ENCODE data around the gene ARL8B. TPM values are rescaled to one million over a fixed set of nuclear protein-coding genes. Genes with fewer than 3 reads are reported as not detected.

ARL8B gene
- total RNA-seq, 3 donors from 2014 or later (not counting 1 experiment from before 2014, with no cell fraction given), result 43.3 to 52.7 (median 48.9) TPM

- no peak overlapping the region for H3K27ac ChIP-seq (ENCODE audit: low read length)
- H3K36me3 Mint-ChIP-seq, result no peaks in the 10 kb centered on the region
- no peaks in the 10 kb centered on the region for H3K27me3 ChIP-seq (ENCODE audit: control insufficient read depth, insufficient read depth, low read length)
- no peaks in the 10 kb centered on the region for H3K36me3 ChIP-seq (ENCODE audit: control insufficient read depth, insufficient read depth, low read length)
- intact Hi-C loops (cut with micrococcal nuclease), result loop anchor here (10.0 kb wide), 1 partner anchor 1954 kb away; the partner anchor contains the start of gene CRBN
- peaks cover 11% of the 10 kb centered on the region for H3K4me1 ChIP-seq (ENCODE audit: control insufficient read depth, insufficient read depth, low read length)
- H3K4me3 Mint-ChIP-seq, result no peak overlapping the region
- no peak for DNase-seq
- TF ChIP-seq, protein P1, sequence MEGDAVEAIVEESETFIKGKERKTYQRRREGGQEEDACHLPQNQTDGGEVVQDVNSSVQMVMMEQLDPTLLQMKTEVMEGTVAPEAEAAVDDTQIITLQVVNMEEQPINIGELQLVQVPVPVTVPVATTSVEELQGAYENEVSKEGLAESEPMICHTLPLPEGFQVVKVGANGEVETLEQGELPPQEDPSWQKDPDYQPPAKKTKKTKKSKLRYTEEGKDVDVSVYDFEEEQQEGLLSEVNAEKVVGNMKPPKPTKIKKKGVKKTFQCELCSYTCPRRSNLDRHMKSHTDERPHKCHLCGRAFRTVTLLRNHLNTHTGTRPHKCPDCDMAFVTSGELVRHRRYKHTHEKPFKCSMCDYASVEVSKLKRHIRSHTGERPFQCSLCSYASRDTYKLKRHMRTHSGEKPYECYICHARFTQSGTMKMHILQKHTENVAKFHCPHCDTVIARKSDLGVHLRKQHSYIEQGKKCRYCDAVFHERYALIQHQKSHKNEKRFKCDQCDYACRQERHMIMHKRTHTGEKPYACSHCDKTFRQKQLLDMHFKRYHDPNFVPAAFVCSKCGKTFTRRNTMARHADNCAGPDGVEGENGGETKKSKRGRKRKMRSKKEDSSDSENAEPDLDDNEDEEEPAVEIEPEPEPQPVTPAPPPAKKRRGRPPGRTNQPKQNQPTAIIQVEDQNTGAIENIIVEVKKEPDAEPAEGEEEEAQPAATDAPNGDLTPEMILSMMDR (IDR thresholded peaks at IDR 0.05), result no peak
- no peaks in the 10 kb centered on the region for H3K9me3 ChIP-seq (ENCODE audit: control insufficient read depth, insufficient read depth, low read length)
- no peak overlapping the region for H3K27ac Mint-ChIP-seq
- no peak overlapping the region for H3K4me3 ChIP-seq (ENCODE audit: low read length)
- ATAC-seq, result no peak
- H3K4me1 Mint-ChIP-seq, result peaks cover 55 to 66% of the 10 kb centered on the region in 2 donors
- no peaks in the 10 kb centered on the region for H3K27me3 Mint-ChIP-seq (ENCODE audit: low read depth in 2 of 2)
- 75% methylated on average over 2 of the region's 2 CpGs for WGBS (ENCODE audit: insufficient coverage)
- H3K9me3 Mint-ChIP-seq, result no peaks in the 10 kb centered on the region
These were observed 6.8 kb downstream of the ARL8B start for GRCh38 chr3:5128849-5129248.

GRCh38 chr3:5133239-5134018, 11.3 kb downstream of the ARL8B start:
- TF ChIP-seq, protein P1 (IDR thresholded peaks at IDR 0.05), result no peak
- no peak overlapping the region for H3K27ac ChIP-seq (ENCODE audit: low read length)
- H3K36me3 ChIP-seq (ENCODE audit: control insufficient read depth, insufficient read depth, low read length), result no peaks in the 10 kb centered on the region
- ATAC-seq, result no peak
- H3K9me3 Mint-ChIP-seq, result no peaks in the 10 kb centered on the region
- no peaks in the 10 kb centered on the region for H3K9me3 ChIP-seq (ENCODE audit: control insufficient read depth, insufficient read depth, low read length)
- peaks cover 6% of the 10 kb centered on the region for H3K4me1 ChIP-seq (ENCODE audit: control insufficient read depth, insufficient read depth, low read length)
- no peaks in the 10 kb centered on the region for H3K27me3 Mint-ChIP-seq (ENCODE audit: low read depth in 2 of 2)
- H3K4me3 Mint-ChIP-seq, result no peak overlapping the region
- 97% methylated on average over 6 of the region's 7 CpGs for WGBS (ENCODE audit: insufficient coverage)
- intact Hi-C loops (cut with micrococcal nuclease), result no loop called here
- peak overlapping the region; percentile 54 to 70 for H3K27ac Mint-ChIP-seq
- DNase-seq, result no peak
- no peak overlapping the region for H3K4me3 ChIP-seq (ENCODE audit: low read length)
- H3K36me3 Mint-ChIP-seq, result no peaks in the 10 kb centered on the region
- H3K4me1 Mint-ChIP-seq, result peaks cover 63 to 65% of the 10 kb centered on the region in 2 donors
- no peaks in the 10 kb centered on the region for H3K27me3 ChIP-seq (ENCODE audit: control insufficient read depth, insufficient read depth, low read length)

DNA sequence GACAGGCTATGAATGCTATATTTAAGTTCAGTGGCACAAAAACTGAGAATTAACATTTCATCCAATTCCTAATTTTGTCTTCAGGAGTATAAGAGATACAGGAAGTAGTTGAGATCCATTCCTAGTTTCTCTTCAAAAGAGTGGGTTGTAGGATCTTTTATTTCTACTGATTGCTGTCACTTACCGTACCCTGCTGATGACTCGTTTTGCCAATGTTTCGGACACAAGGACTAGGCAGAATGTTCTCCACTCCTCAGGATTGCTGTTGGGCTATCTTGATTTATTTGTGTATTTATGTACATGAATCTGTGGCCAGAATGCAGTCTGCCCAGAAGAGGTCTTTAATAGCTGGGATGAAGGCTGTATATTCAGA, 11.9 kb downstream of the ARL8B start:
- intact Hi-C loops (cut with micrococcal nuclease), result no loop called here
- peak overlapping the region; percentile 54 to 70 for H3K27ac Mint-ChIP-seq
- H3K9me3 ChIP-seq (ENCODE audit: control insufficient read depth, insufficient read depth, low read length), result no peaks in the 10 kb centered on the region
- no peak overlapping the region for H3K4me3 Mint-ChIP-seq
- ATAC-seq (no peak), DNase-seq (no peak)
- H3K4me3 ChIP-seq (ENCODE audit: low read length), result no peak overlapping the region
- no peaks in the 10 kb centered on the region for H3K36me3 ChIP-seq (ENCODE audit: control insufficient read depth, insufficient read depth, low read length)
- H3K4me1 ChIP-seq (ENCODE audit: control insufficient read depth, insufficient read depth, low read length), result peaks cover 6% of the 10 kb centered on the region
- H3K27me3 Mint-ChIP-seq (ENCODE audit: low read depth in 2 of 2), result no peaks in the 10 kb centered on the region
- 96% methylated on average over 3 of the region's 3 CpGs for WGBS (ENCODE audit: insufficient coverage)
- H3K4me1 Mint-ChIP-seq, result peaks cover 69 to 71% of the 10 kb centered on the region in 2 donors
- no peaks in the 10 kb centered on the region for H3K27me3 ChIP-seq (ENCODE audit: control insufficient read depth, insufficient read depth, low read length)
- no peaks in the 10 kb centered on the region for H3K9me3 Mint-ChIP-seq
- no peak overlapping the region for H3K27ac ChIP-seq (ENCODE audit: low read length)
- TF ChIP-seq, protein P1 (IDR thresholded peaks at IDR 0.05), result no peak
- no peaks in the 10 kb centered on the region for H3K36me3 Mint-ChIP-seq

Measured in natural killer cell (primary cell).